GM18868 (cell line): Measurements from ENCODE around the gene ZFP69B.
A peak's percentile ranks its signal among the peaks of the same experiment; 100 is the strongest.

Experiments used
- ATAC-seq: cut with Tn5 transposase; IDR thresholded peaks from one replicate; pipeline ENCODE4 v1.9.1; 2021; ENCODE audit warnings: mild to moderate bottlenecking, moderate library complexity; ENCODE audit not compliant: unreplicated experiment

ZFP69B gene

DNA sequence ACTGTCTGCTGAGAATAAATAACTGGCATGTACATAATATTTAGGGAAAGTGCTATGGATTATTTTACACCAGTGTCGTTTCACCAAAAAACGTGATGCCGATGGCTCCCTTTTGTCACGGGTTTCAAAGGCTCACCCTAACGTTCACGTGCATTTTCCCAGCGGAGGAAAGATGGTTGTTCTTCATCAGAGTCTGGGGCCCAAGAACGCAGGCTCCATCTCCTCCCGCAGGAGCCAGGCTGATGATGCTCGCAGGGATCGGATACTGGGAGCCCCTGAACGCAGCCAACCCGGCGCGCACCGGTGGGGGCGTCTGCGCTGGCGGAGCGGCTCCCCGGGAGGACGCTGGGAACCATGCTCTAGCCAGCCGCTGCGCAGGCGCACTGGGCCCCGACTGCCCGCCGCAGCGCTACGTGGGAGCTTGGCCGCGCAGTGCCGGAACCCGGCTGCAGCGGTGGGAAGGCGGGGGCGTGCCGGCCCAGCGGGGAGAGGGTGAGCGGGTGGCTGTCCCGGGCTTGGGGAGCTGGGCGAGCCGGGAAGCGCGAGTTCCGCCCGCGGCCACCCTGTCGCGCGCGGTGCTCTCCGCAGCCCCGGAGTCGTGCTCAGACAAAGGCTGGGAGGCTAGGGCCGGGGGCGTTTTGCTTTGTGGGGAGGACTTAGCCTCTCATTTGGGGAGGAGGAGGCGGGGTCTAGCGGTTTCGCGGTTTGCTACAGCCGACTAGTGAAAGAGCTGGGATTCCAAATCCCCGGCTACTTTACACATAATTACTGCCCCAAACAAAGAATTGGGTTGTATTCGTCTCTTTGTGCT, at the start of gene ZFP69B:
Gene ZFP69B, plus strand, starts transcription at position 793 of the 811 bp plus-strand sequence. CDS start 486 bp downstream, outside the sequence.
- ATAC-seq = peak; percentile 82

DNA sequence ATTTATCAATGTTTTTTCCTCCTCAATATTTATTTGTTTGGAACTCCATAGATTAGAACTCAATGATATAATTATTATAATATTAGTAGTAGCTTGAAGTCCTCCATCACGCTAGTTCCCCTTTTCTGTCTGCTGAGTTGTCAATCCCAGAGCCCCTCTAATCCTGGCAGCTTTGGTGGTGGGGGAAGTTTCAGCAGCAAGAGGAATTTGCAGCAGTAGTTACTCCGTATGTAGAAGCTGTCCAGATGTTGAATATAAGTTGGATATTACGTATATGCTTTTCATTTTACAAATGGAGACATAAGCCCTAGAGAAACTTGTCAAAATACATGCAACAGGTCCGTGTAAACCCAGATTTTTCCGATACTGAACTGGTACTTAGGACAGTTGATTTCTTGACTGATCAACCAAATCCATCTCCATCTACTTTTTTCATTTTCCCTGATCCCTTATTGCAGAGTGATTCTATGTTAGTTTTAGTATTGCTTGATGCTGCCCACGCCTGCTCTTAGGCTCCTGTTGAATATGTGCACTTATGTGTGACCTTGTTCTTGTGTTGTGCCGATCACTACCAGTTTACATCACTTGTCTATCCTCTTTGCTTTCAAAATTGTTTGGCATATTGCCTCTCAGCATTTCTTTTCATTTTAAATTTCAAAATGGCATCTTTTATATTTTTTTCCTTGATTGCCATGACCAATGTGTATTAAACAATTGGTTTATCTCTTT, 48.6 kb upstream of the ZFP69B start:
- no peak for ATAC-seq

GRCh38 chr1:40404670-40405462, 45.4 kb upstream of the ZFP69B start:
- no peak for ATAC-seq

GRCh38 chr1:40405812-40406211, 44.5 kb upstream of the ZFP69B start:
- no peak for ATAC-seq

DNA sequence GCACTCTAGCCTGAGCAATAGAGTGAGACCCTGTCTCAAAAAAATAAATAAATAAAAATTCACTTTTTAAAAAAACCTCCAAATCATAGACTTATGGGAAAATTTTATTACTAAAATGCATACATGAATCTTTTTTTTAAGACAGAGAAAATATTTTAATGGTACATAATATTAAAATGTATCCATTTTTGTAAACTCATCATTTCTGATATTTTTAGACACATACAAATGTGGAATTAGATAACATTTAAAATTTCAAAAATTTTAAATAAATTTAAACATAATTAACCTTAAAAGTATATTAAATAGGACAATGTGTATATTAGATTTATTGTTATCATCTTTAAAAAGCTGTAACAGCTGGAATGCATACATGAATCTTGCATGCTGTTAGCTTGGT, 42.8 kb upstream of the ZFP69B start:
- ATAC-seq = no peak

DNA sequence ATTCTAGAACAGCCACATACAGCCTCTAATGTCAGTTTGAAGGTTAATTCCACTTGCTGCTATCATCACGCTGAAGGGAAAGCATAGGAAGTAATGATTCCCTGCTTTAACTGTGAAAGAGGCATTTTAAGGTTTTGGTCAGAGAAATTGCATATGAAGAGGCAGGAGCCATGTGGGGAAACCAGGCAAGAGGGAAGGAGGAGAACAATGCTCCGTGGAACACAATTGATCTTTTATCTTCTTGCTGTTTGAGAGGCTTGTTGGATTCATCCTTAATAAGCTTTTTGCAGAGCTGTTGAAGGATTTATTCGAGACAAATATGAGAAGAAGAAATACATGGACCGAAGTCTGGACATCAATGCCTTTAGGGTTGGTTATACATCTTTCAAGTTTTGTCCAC, 40.8 kb upstream of the ZFP69B start:
- ATAC-seq = no peak

- ATAC-seq = no peak
Measured at GRCh38 chr1:40411294-40411693, 39.0 kb upstream of the ZFP69B start.

DNA sequence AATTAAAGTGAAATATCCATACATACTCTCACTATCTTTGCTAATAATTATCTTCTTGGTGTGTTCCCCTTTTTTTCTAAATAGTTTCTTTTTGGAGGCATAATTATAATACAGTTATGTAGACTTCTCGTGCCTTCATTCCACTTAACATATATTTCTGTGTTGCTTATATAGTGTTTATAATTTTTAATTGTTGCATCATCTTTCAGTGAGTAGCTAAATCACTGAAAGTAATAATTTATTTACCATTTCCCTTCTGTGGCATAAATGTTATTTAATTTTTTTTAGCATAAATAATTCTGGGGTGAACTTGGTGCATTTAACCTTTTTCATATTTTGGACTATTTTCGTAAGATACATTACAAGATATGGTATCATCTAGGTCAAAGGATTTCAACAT, 38.4 kb upstream of the ZFP69B start:
- no peak for ATAC-seq

DNA sequence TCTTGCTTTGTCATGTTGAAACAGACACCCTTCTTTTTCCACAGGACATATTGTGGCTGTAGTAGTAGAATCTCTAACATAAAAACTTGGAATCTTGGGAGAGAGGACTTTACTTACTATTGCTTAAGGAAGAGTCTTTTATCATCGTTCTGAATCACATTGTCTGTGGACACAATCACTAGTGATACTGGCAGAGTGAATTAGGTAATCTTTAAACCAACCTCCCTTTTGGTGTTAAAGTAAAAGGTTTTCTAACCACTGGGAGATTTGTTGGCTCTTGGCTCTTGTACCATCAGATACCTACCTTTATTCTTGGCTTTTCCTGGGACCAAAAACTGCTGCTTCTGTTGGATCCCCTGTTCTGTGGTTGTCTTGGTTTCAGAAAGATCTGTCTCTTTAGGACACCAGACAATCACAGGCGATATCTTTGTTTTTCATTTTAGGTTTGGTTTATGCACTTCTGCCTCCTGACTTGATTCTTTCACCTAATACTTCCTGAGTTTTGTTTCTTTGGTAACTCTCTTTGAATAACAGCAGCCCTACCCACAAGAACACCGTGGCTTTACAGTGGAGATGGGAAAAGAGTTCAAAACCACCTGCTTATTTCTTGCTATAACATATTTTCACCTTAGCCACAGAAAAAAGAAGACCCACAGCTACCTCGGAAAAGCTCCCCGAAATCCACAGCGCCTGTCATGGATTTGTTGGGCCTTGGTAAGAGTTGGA, 36.6 kb upstream of the ZFP69B start:
- ATAC-seq = no peak

GRCh38 chr1:40414331-40414730, 35.9 kb upstream of the ZFP69B start:
- ATAC-seq = no peak

GRCh38 chr1:40416709-40417108, 33.6 kb upstream of the ZFP69B start:
- ATAC-seq = no peak

DNA sequence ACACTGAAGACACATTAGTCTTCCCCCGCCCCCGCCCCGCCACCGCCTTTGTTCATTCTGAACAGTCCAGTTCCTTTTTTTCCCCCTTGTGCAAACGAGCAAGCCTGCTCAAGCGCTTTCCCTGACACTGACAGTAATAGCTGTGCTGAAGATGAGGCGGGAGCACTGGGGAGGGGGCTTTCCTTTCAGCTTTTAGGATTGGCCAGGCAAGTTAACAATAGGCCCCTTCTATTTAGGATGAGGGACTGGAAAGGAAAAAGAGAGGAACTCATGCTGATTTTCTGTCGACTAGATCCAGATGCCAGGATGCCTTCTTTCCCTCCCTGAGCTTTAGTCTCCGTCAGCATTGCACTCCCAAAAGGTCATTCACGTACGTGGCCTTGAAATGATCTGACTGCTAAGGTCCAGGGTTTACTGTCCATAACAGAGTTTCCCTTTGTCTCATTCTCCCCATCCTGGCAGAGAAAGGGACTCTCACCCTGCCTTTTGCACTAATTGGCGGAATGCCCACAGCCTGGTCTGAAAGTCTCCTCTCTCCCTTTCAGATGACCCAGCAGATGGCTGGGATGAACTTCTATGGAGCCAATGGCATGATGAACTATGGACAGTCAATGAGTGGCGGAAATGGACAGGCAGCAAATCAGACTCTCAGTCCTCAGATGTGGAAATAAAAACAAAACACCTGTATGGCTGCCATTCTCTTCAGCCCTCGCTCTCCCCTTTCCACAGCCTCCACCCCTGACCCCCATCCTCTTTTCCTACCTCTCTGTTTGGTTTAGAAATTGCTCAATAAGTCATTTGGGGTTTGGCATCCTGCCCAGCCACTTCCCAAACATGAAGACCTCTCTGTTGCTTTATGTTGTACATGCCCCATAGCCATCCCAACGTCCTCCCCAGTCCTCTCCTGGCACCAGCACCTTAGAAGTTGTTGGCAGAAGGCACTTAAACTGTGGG, 28.6 kb upstream of the ZFP69B start:
- ATAC-seq = no peak

GRCh38 chr1:40422630-40423263, 27.5 kb upstream of the ZFP69B start:
- no peak for ATAC-seq

DNA sequence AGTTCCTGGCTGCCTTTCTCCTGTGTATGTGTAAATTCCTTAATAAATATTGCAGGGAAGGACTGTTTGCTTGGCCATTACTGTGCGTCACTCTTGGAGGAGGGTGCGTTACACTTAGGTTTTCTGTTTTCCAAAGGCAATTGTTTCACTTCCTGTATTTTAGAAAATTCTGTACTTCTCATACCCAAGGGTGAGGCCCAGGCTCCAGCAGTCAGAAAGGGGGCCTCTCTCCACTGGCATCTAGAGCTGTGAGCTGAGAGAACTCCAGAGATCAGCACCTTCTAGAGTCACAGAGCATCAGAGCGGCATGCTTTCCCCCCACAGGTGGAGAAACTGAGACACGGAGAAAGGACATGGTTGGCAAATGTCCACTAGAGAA, 27.0 kb upstream of the ZFP69B start:
- no peak for ATAC-seq

DNA sequence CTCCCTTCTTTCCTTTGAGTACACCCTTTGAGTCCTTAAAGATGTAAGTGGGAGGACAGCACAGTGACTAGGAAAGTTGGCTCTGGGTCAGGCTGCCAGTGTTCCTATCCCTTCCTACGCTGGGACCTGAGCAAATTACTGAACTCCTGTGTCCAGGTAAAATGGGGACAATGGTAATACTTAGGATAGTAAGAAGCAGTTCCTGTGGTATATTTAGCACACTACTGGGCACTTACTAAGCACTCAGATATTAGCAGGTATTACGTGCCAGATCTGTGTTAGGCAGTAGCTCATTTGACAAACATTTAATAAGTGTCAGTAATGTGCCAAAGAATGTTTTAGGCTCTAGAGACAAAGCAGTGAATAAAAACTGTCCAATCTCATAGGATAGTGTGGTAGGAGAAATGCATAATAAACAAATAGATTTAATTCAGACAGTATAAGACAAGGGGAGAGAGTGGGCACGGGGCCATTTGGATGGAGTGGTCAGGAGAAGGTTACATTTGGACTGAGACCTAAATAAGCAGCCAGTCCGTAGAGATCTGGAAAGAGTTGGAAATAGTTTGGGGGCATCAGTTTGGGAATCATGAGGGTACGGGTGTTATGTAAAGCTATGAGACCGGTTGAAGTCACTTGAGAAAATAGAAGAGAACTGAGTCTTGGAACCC, 26.2 kb upstream of the ZFP69B start:
- no peak for ATAC-seq

GRCh38 chr1:40425198-40425597, 25.1 kb upstream of the ZFP69B start:
- ATAC-seq = no peak

GRCh38 chr1:40431385-40431784, 18.9 kb upstream of the ZFP69B start:
- no peak for ATAC-seq

DNA sequence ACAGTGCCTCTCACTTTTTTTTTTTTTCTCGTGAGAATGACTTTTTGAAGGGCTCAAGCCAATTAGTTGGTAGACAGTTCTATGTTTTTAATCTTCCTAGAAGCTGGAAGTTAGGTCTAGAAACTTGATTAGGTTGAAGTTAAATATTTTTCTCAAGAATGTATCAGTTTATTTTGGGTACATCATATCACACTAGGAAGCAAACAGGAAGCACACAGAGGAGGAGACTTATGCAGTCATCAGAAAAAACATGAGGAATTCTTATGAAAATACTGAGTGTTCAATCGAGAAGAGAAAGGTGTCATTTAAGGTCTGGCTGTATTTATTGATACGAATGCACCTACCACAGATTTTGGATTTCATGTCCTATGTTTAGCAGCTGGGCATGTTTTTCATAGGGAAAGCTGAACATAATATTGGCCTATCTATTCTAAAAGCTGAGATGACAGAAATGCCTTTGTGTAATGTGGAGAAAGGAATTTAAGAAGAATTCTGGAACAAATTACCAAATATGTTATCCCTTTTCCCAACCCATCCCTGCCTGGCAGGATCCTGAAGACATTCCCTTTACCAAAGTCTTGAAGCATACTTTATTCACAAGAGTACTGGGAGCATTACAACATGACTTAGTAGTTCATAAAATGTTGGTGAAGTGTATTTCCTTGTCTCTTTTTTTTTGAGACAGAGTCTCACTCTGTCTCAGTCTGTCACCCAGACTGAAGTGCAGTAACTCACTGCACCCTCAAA, 17.5 kb upstream of the ZFP69B start:
- no peak for ATAC-seq
